Naive thymus-derived CD8-positive, alpha-beta T cell (primary cell): ENCODE results near the gene CDKN1C. TPM values are rescaled to one million over a fixed set of nuclear protein-coding genes. Genes with fewer than 3 reads are reported as not detected.
A peak's percentile ranks its signal among the peaks of the same experiment; 100 is the strongest.

Experiments
- ATAC-seq, 2 donors: fragments of 150-1000 bp; cut with Tn5 transposase in 1 of 2; sonication (Bioruptor Pico), chemical (Tn5 transposase) in 1 of 2; 1 replicate in 1 of 2; 2 replicates in 1 of 2; pipeline ENCODE4 v1.10.0; 2021; ENCODE audit warnings: mild to moderate bottlenecking in 2 of 2, moderate library complexity in 2 of 2
- POLR2A ChIA-PET: fragments of 350-600 bp; sonication (Branson Sonifier 250); formaldehyde crosslinking; loops from one replicate; lab custom pipeline; 2021; ENCODE audit warnings: antibody characterized with exemption; lab: Charles Lee
- DNase-seq, 10 donors: peaks; one replicate each; pipeline versions ENCODE4 v3.0.0 to v3.0.0-alpha.2; 2020 to 2022
- H3K27ac Mint-ChIP-seq, 10 donors: one replicate each; pipeline ENCODE4 v1.8.0; 2020 to 2022; ENCODE audit warnings: mild to moderate bottlenecking in 10 of 10, mixed read lengths in 10 of 10, moderate library complexity in 4 of 10, inconsistent platforms in 1 of 10
- H3K27me3 Mint-ChIP-seq, 5 donors: one replicate each; pipeline ENCODE4 v1.8.0; 2021 to 2022; ENCODE audit warnings: mixed read lengths in 5 of 5
- H3K36me3 Mint-ChIP-seq, 3 donors: one replicate each; pipeline ENCODE4 v1.8.0; 2020 to 2022; ENCODE audit warnings: mixed read lengths in 3 of 3, mild to moderate bottlenecking in 2 of 3, inconsistent platforms in 1 of 3
- H3K4me1 Mint-ChIP-seq, 4 donors: one replicate each; pipeline ENCODE4 v1.8.0; 2021 to 2022; ENCODE audit warnings: mixed read lengths in 4 of 4
- H3K4me3 Mint-ChIP-seq, 10 donors: one replicate each; pipeline ENCODE4 v1.8.0; 2020 to 2022; ENCODE audit warnings: mild to moderate bottlenecking in 10 of 10, mixed read lengths in 10 of 10, moderate library complexity in 6 of 10, inconsistent platforms in 1 of 10
- H3K9me3 Mint-ChIP-seq, 9 donors: one replicate each; pipeline ENCODE4 v1.8.0; 2020 to 2022; ENCODE audit warnings: mixed read lengths in 9 of 9, mild to moderate bottlenecking in 3 of 9, inconsistent platforms in 1 of 9, moderate library complexity in 1 of 9
- polyA plus RNA-seq, 3 donors: library from polyadenylated mRNA; unstranded; fragments of 300-500 nt; fragmentation: Illumina TruSeq; gene quantifications; one replicate each; pipeline ENCODE4 v1.2.3, GENCODE V29; 2021
- total RNA-seq, 8 experiments: library from RNA in 2 of 8; stranded (reverse) in 2 of 8; gene quantifications; one replicate each; pipeline ENCODE4 v1.2.3 and lab custom pipeline; 2021 to 2026

CDKN1C gene
- total and polyA plus RNA-seq, 5 experiments from 2014 or later, result 0.27 to 4.4 (median 2.0) TPM; not detected in 1

DNA sequence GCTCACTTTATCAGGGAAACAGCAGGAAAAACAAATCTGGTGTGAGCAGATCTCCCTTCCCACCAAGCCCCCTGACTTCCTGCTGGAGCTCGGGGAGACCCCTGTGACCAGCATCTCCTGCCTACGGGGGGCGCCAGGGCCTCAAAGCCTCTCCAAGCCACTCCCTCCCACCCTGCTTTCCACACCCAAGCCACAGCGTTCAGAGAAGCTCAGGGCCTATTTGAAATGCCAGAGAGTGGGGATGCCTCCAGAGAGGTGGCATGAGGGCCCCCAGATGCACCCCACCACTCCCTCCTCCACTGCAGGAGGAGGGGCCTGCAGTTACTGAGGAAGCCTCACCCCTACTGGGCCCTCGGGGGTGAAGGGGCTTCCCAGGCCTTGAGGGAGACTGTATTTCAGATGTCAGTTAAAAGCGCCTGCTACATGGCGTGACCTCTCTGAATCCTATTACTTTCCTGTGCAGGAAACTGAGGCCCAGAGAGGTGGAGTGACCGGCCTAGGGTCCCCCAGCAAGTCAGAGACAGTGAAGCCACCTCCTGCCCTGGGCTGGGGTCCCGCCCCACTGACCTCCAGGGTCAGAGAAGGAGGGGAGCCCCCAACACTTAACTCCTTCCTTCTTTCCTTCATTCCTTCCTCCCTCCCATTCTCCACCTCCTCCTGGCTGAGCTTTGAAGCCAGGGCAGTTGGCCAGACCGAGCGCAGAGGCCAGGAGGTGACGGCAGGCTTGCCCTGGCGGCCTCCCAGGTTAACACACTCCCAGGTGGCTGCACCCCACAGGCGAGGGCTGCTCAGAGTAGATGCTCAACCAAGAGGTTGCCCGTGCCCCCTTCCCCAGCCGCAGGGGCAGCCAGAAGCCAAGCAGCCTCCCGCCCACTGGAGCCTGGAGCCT, 6.0 kb upstream of the CDKN1C start:
- ATAC-seq, result peak in 1 of 2 donors; percentile 23

DNA sequence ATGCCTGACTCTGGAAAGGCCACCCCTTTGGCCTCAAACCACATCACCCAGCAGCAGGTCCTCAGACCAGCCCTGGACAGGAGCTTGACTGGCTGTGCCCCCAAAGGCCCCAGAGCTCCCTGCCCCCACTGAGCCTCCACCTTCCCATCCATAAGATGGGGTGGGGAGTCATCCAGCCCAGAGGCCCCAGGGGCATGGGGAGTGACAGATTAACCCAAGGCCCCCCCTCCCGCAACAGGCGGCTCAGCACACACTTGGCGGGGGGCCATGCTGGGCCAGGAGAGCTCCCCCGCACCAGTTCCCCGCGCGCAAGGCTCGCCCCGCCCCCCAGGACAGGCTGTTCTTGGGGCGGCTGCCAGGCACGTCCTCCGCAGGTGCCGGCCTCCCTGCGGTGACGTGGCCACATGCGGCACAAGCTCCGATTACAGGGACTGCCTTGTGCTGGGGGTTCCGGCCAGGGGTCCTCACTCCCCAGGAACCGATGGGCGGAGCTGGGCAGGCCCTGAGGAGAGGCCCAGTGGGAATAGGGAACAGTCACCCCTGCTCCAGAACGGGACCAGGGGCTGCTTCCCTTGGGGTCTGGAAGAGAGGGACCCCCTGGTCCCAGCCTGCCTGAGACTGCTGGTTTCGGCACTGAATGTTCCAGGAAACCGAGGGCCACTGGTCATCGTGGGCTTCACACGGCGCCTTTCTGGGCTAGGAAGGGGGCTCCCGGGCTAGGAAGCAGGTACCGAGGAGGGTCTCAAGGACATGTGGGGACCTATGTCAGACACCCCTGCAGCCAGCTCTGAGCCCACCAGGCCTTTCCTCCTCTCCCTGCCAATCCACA, 5.1 kb upstream of the CDKN1C start:
- H3K27me3 Mint-ChIP-seq, result no peaks in the 10 kb centered on the region
- peak overlapping the region in 2 of 10 donors; percentile 46 to 86 for H3K27ac Mint-ChIP-seq
- no peaks in the 10 kb centered on the region for H3K36me3 Mint-ChIP-seq
- POLR2A ChIA-PET, result interaction anchor here (1.5 to 3.4 kb wide), 3 partner anchors 11 to 357 kb away, joined by 4 to 31 read pairs (median 27); a partner anchor contains a TSS
- peak overlapping the region in 4 of 10 donors; percentile 2 to 87 (median 48) for H3K4me3 Mint-ChIP-seq
- DNase-seq (no peak), ATAC-seq (no peak)
- peaks cover 23 to 39% (median 38%) of the 10 kb centered on the region in 4 donors for H3K4me1 Mint-ChIP-seq
- no peaks in the 10 kb centered on the region for H3K9me3 Mint-ChIP-seq

More for the DNA sequence above, 6.0 kb upstream of the CDKN1C start:
- no peaks in the 10 kb centered on the region for H3K27me3 Mint-ChIP-seq
- peaks cover 22 to 37% (median 37%) of the 10 kb centered on the region in 4 donors for H3K4me1 Mint-ChIP-seq
- DNase-seq, result peak in 1 of 10 donors; percentile 38
- POLR2A ChIA-PET, result interaction anchor here (0.9 to 3.4 kb wide), 7 partner anchors 10 to 358 kb away, joined by 3 to 31 read pairs (median 4); partner anchors contain the start of gene PHLDA2
- H3K4me3 Mint-ChIP-seq, result peak overlapping the region; percentile 59 to 87 (median 73)
- H3K36me3 Mint-ChIP-seq, result no peaks in the 10 kb centered on the region
- no peaks in the 10 kb centered on the region for H3K9me3 Mint-ChIP-seq
- H3K27ac Mint-ChIP-seq, result peak overlapping the region in 8 of 10 donors; percentile 46 to 88 (median 74)

DNA sequence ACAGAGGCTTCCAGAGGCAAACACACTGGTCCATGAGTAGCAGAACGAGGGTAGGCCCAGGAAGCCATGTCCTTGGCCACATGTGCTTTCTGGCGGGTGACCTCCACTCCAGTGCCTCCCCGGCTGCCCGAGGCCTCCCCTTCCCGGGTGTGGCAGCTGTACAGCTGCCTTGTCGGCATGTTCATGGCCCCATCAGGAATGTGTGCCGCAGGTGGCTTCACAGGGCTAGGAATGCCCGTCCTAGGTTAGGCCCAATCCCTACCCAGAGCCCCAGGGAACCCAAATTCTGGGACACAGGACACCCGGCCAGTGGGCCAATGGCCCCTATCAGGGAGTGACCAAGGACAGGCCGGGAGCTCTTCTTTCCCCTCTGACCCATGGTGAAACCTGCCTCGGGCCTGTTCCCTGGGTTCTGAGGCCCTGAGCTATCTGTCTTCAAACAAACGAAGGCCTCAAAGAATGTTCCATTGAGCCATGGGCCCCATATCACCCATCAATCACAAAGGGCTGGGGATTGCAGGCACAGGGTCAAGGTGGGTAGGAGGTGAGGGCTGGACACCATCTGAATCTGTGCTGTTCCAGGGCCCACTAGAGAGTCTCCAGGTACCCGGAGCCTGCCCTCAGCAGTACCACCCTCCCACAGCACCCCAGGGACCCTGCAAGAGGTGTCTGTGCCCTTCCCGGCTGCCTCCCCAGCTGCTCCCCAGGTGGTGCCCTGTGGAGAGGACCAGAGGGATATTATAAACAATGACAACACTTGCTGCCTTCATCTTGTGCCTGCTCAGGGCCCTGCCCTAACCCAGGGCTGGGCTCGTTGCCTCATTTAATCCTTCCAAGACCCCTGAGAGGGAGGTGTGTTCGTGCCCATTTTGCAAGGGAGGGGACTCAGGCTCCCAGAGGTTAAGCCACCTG, 4.0 kb upstream of the CDKN1C start:
- Mint-ChIP-seq H3K36me3 (no peaks in the 10 kb centered on the region), H3K9me3 (no peaks in the 10 kb centered on the region), H3K27me3 (no peaks in the 10 kb centered on the region), H3K4me1 (peaks cover 25 to 39% (median 39%) of the 10 kb centered on the region in 4 donors), H3K27ac (peak overlapping the region in 5 of 10 donors; percentile 3 to 84 (median 44)), H3K4me3 (peak overlapping the region in 1 of 10 donors; percentile 9)
- DNase-seq (no peak), ATAC-seq (no peak)
- POLR2A ChIA-PET, result interaction anchor here (3.2 to 4.4 kb wide), 2 partner anchors 356 kb away, joined by 31 to 57 read pairs; no protein-coding TSS in a partner anchor

DNA sequence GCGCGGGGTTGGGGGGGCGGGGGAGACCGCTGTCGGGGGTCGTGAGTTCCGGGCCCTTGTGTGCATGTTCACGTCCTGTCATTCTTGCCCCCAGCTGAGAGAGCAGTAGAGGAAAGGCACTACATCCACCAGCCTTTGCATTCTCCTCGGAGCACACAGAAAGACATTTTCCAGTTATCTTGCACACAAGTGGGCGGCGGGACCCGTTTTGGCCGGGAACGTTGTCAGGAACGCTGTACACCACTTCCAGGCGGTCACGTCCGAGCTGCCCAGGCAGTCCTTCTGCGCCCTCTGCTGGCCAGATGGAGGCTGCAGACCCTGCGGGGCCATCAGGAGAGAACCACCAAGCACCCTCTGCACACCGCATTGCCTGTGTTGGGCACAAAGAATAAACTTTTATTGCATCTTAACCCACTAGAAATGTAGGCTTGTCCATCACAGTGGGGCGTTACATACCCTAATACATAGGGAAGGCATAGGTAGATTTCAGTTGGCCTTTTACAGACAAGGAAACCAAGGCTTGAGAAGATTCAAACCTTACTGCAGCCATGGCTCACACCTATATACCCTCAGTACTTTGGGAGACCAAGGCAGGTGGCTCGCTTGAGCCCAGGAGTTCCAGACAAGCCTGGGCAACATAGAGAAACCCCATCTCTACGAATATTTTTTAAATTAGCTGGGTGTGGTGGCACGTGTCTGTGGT, 2.8 kb upstream of the CDKN1C start:
- DNase-seq (peak; percentile 67 to 90 (median 82)), ATAC-seq (peak; percentile 27 to 31)
- peak overlapping the region in 4 of 10 donors; percentile 17 to 45 (median 40) for H3K4me3 Mint-ChIP-seq
- H3K27me3 Mint-ChIP-seq, result no peaks in the 10 kb centered on the region
- H3K27ac Mint-ChIP-seq, result peak overlapping the region in 5 of 10 donors; percentile 34 to 77 (median 58)
- H3K9me3 Mint-ChIP-seq, result no peaks in the 10 kb centered on the region
- H3K36me3 Mint-ChIP-seq, result no peaks in the 10 kb centered on the region
- POLR2A ChIA-PET, result interaction anchor here (1.0 to 4.4 kb wide), 3 partner anchors 10 to 355 kb away, joined by 3 to 57 read pairs (median 3); no protein-coding TSS in a partner anchor
- H3K4me1 Mint-ChIP-seq, result peaks cover 25 to 37% (median 37%) of the 10 kb centered on the region in 4 donors

DNA sequence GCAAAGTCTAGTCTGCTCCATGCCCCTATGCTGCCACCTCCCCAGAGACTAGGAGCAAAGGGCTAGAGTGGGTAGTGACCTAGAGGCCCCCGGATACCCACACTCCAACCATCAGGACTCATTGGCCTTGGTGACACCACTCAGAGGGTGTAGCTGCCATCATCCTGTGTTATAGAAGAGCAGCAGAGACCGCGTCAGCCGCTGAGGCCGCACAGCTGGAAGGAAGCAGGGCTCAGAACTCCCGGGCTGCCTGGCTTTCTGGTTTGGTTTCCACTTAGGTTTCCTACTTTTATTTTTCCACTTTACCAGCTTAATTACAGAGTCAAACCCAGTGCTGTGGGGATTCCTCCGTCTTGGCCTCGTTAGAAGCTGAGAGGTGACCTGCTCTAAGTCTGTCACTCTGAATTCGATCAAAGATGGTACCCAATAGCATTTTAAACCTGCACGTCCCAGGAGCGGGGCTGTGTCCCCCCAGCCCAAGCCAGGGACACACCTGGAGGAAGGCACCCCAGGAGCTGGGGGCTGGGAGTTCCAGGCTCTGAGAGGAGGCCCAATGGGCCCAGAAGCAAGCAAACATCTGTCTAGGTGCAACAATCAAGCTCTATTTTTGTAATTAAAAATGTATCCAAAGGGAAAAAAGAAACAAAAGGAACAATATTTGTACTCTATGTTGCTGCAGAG, 2.1 kb upstream of the CDKN1C start:
- POLR2A ChIA-PET, result interaction anchor here (1.0 to 4.4 kb wide), 5 partner anchors 11 to 354 kb away, joined by 3 to 57 read pairs (median 3); a partner anchor contains a TSS
- Mint-ChIP-seq H3K27ac (peak overlapping the region in 9 of 10 donors; percentile 32 to 92 (median 70)), H3K36me3 (no peaks in the 10 kb centered on the region), H3K4me1 (peaks cover 22 to 40% (median 34%) of the 10 kb centered on the region in 4 donors), H3K27me3 (peaks cover 0 to 2% (median 0%) of the 10 kb centered on the region in 5 donors), H3K4me3 (peak overlapping the region in 8 of 10 donors; percentile 36 to 80 (median 68)), H3K9me3 (no peaks in the 10 kb centered on the region)
- ATAC-seq (no peak), DNase-seq (no peak)

DNA sequence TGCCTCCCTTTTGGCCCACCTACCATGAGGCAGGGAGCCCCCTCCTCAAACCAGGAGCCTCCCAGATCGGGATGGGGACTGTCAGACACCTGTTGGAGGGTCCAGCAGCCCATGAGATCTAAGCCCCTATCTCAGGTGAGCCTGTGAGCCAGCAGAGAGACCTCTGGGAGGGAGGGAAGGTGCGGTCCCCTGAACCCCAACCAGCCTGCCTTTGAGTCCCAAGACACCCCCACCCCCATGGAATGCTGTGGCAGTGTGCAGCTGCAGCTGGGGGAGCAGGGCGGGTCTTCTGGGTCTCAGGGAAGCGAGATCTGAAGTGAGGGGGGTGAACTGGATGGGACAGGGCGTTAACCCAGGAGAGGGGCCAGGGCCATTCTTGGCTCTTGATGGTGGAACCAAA, 1.4 kb upstream of the CDKN1C start:
- peaks cover 0 to 2% (median 0%) of the 10 kb centered on the region in 5 donors for H3K27me3 Mint-ChIP-seq
- peak overlapping the region; percentile 39 to 80 (median 66) for H3K4me3 Mint-ChIP-seq
- peaks cover 20 to 36% (median 29%) of the 10 kb centered on the region in 4 donors for H3K4me1 Mint-ChIP-seq
- H3K9me3 Mint-ChIP-seq, result no peaks in the 10 kb centered on the region
- POLR2A ChIA-PET, result interaction anchor here (1.0 to 4.4 kb wide), 4 partner anchors 11 to 354 kb away, joined by 3 to 57 read pairs (median 4); a partner anchor contains a TSS
- no peaks in the 10 kb centered on the region for H3K36me3 Mint-ChIP-seq
- DNase-seq (no peak), ATAC-seq (no peak)
- peak overlapping the region in 9 of 10 donors; percentile 30 to 92 (median 70) for H3K27ac Mint-ChIP-seq

DNA sequence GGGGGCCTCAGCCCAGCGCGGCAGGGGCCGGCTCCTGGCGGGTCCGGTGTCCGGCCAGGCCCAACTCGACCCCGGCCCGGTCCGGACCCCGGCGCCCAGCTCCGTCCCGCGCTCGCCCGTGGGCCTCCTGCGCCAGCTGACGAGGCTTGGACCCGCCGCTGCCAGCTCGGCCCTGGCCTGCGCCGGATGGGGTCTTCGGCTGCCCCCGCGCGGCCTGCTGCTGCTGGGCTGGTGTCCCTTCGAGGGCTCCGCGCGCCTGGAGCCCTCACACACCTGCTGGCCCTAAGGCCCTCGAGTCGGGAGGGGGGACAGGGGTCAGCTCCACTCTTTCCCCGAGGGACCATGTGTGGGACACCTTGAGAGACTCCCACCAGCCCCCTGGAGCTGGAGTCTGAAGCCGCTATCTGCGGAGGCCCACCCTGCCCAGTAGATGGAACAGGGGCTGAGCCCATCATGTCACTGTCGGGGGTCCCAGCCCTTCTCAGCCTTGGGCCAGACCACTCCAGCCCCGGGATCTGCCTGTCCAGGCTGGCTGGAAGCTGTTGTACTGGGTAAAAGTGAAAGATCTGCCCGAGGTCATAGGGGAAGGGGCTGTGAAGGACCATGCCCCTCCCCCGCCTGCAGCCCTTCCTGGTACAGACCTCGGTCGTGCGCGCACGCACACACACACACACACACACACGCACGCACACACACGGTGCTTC, 768 bp upstream of the CDKN1C start:
- peaks cover 0 to 2% (median 0%) of the 10 kb centered on the region in 5 donors for H3K27me3 Mint-ChIP-seq
- peak overlapping the region; percentile 28 to 80 (median 56) for H3K4me3 Mint-ChIP-seq
- POLR2A ChIA-PET, result interaction anchor here (0.6 to 4.4 kb wide), 5 partner anchors 12 to 1114 kb away, joined by 3 to 57 read pairs (median 4); partner anchors contain the start of genes C11orf21 and TSPAN32
- H3K27ac Mint-ChIP-seq, result peak overlapping the region in 8 of 10 donors; percentile 4 to 92 (median 54)
- no peaks in the 10 kb centered on the region for H3K9me3 Mint-ChIP-seq
- ATAC-seq, result peak in 1 of 2 donors; percentile 5
- DNase-seq, result peak in 6 of 10 donors; percentile 12 to 71 (median 36)
- no peaks in the 10 kb centered on the region for H3K36me3 Mint-ChIP-seq
- H3K4me1 Mint-ChIP-seq, result peaks cover 15 to 30% (median 23%) of the 10 kb centered on the region in 4 donors

DNA sequence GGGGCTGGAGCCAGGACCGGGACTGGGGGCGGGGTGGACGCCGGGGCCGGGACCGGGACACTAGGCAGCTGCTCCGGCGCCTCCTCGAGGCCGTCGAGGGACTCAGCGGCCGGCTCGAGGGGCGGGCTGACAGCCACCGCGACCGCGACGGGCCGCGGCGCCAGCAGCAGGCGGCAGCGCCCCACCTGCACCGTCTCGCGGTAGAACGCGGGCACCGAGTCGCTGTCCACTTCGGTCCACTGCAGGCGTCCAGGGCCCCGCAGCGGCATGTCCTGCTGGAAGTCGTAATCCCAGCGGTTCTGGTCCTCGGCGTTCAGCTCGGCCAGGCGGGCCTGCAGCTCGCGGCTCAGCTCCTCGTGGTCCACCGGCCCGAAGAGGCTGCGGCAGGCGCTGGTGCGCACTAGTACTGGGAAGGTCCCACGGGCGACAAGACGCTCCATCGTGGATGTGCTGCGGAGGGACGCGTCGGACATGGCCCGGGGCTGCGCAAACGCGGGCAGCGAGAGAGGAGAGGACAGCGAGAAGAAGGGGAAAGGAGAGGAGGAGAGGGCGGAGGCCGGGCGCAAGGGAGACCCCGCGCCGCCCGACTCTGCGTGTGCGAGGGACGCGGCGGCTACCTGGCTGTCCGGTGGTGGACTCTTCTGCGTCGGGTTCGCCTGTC, 428 bp downstream of the CDKN1C start:
- Mint-ChIP-seq H3K4me3 (peak overlapping the region; percentile 82 to 94 (median 90)), H3K27me3 (peaks cover 0 to 2% (median 0%) of the 10 kb centered on the region in 5 donors), H3K4me1 (peaks cover 15 to 26% (median 20%) of the 10 kb centered on the region in 4 donors), H3K27ac (peak overlapping the region in 6 of 10 donors; percentile 40 to 85 (median 62)), H3K9me3 (no peaks in the 10 kb centered on the region), H3K36me3 (no peaks in the 10 kb centered on the region)
- DNase-seq, result peak in 4 of 10 donors; percentile 32 to 34 (median 32)
- peak; percentile 15 to 17 for ATAC-seq
- POLR2A ChIA-PET, result interaction anchor here (1.2 to 1.6 kb wide), 2 partner anchors 17 to 584 kb away, joined by 4 to 5 read pairs; partner anchors contain the start of genes C11orf21 and TSPAN32
